SKM-1 treated with dmso at 0.1 percent for 144 hours (cell line): ENCODE measurements around the gene SMTNL2.
"Not testable (repeated sequence)": the region's sequence is repeated elsewhere in the genome, so short reads cannot be mapped to it uniquely, and the experiment has no call there.

Experiments
- DNase-seq: peaks from one replicate; lab custom pipeline; 2025; ENCODE audit not compliant: unreplicated experiment; lab: John Stamatoyannopoulos, UW

SMTNL2 gene

GRCh38 chr17:4631836-4632580 is 47.7 kb downstream of the SMTNL2 start:
- no peak for DNase-seq

- no peak for DNase-seq
Observed at GRCh38 chr17:4632581-4632920, 48.2 kb downstream of the SMTNL2 start.

- no peak for DNase-seq
Observed at GRCh38 chr17:4633643-4634042, 49.3 kb downstream of the SMTNL2 start.

GRCh38 chr17:4634976-4635375 is 50.6 kb downstream of the SMTNL2 start:
- DNase-seq, result no peak

- peak; percentile 16 for DNase-seq
Observed at GRCh38 chr17:4635823-4636375, 51.6 kb downstream of the SMTNL2 start.

GRCh38 chr17:4636474-4637100 is 52.3 kb downstream of the SMTNL2 start:
- no peak for DNase-seq

GRCh38 chr17:4638766-4639165 is 54.4 kb downstream of the SMTNL2 start:
- not testable (repeated sequence) for DNase-seq

- not testable (repeated sequence) for DNase-seq
Observed at GRCh38 chr17:4639301-4640059, 55.2 kb downstream of the SMTNL2 start.

- not testable (repeated sequence) for DNase-seq
Observed at GRCh38 chr17:4640569-4641188, 56.4 kb downstream of the SMTNL2 start.

- no peak for DNase-seq
Observed at GRCh38 chr17:4641297-4642195, 57.2 kb downstream of the SMTNL2 start, which contains the start of gene ALOX15. Gene ALOX15, minus strand, starts transcription at chr17:4641678. Its CDS starts 27 bp downstream, at chr17:4641651.

- no peak for DNase-seq
Observed at GRCh38 chr17:4642286-4642685, 58.0 kb downstream of the SMTNL2 start.

- no peak for DNase-seq
Observed at GRCh38 chr17:4643676-4644075, 59.3 kb downstream of the SMTNL2 start.

- DNase-seq, result no peak
Observed at GRCh38 chr17:4645642-4646041, 61.3 kb downstream of the SMTNL2 start.

GRCh38 chr17:4648741-4649140 is 64.4 kb downstream of the SMTNL2 start:
- DNase-seq, result peak; percentile 57

- no peak for DNase-seq
Observed at GRCh38 chr17:4652997-4653396, 68.7 kb downstream of the SMTNL2 start.

- DNase-seq, result not testable (repeated sequence)
Observed at GRCh38 chr17:4655933-4656332, 71.6 kb downstream of the SMTNL2 start.

- DNase-seq, result no peak
Observed at GRCh38 chr17:4657678-4658077, 73.3 kb downstream of the SMTNL2 start.
